DND-41 (cell line): ENCODE data around the gene TLR6.

Experiments
- CTCF ChIP-seq: IDR thresholded peaks from 2 replicates; pipeline ENCODE4 v1.5.1; 2012; ENCODE audit warnings: borderline replicate concordance, low read length, moderate library complexity, mild to moderate bottlenecking; ENCODE audit not compliant: poor library complexity, severe bottlenecking; ENCODE audit errors: extremely low read depth
- EZH2 ChIP-seq: IDR thresholded peaks from 3 replicates; pipeline ENCODE4 v1.6.1; 2012; ENCODE audit warnings: borderline replicate concordance, low read depth, mild to moderate bottlenecking, moderate library complexity, low read length, inconsistent platforms; ENCODE audit not compliant: severe bottlenecking

- no peak for TF ChIP-seq CTCF
- TF ChIP-seq EZH2: no peak
Observed at GRCh38 chr4:38842994-38843393, 13.6 kb downstream of the TLR6 start.
